HG03432 (cell line): Measurements from ENCODE around the gene TEX13B.
"Not testable (repeated sequence)": the region's sequence is repeated elsewhere in the genome, so short reads cannot be mapped to it uniquely, and the experiment has no call there.

Source experiments
- ATAC-seq: cut with Tn5 transposase; IDR thresholded peaks from one replicate; pipeline ENCODE4 v1.9.1; 2021; ENCODE audit warnings: mild to moderate bottlenecking, moderate library complexity; ENCODE audit not compliant: unreplicated experiment

TEX13B gene

GRCh38 chrX:107982356-107982755 is at the start of gene TEX13B:
TEX13B (minus strand) TSS chrX:107982370; CDS start chrX:107982127, 243 bp downstream.
- no peak for ATAC-seq

- peak; percentile 80 for ATAC-seq
Observed at GRCh38 chrX:108029928-108030711, 48.0 kb upstream of the TEX13B start.

- ATAC-seq, result no peak
Observed at GRCh38 chrX:108028854-108029253, 46.7 kb upstream of the TEX13B start.

GRCh38 chrX:108025954-108026600 is 43.9 kb upstream of the TEX13B start:
- no peak for ATAC-seq

- ATAC-seq, result no peak
Observed at GRCh38 chrX:108025376-108025775, 43.2 kb upstream of the TEX13B start.

- ATAC-seq, result no peak
Observed at GRCh38 chrX:108022491-108023089, 40.4 kb upstream of the TEX13B start.

- peak; percentile 65 for ATAC-seq
Observed at GRCh38 chrX:108020631-108021030, 38.5 kb upstream of the TEX13B start.

- ATAC-seq, result no peak
Observed at GRCh38 chrX:108019382-108019875, 37.3 kb upstream of the TEX13B start.

GRCh38 chrX:108018656-108019381 is 36.6 kb upstream of the TEX13B start:
- no peak for ATAC-seq

GRCh38 chrX:108001218-108001814 is 19.1 kb upstream of the TEX13B start:
- ATAC-seq, result peak; percentile 90

GRCh38 chrX:108000751-108001150 is 18.6 kb upstream of the TEX13B start:
- peak; percentile 55 for ATAC-seq

- no peak for ATAC-seq
Observed at GRCh38 chrX:107996124-107996523, 14.0 kb upstream of the TEX13B start.

- ATAC-seq, result no peak
Observed at GRCh38 chrX:107985033-107985432, 2.9 kb upstream of the TEX13B start.

- no peak for ATAC-seq
Observed at GRCh38 chrX:107979534-107979933, 2.6 kb downstream of the TEX13B start.

GRCh38 chrX:107978707-107979307 is 3.4 kb downstream of the TEX13B start:
- no peak for ATAC-seq

- no peak for ATAC-seq
Observed at GRCh38 chrX:107978071-107978470, 4.1 kb downstream of the TEX13B start.

- ATAC-seq, result no peak
Observed at GRCh38 chrX:107971636-107972035, 10.5 kb downstream of the TEX13B start.

GRCh38 chrX:107970073-107970472 is 12.1 kb downstream of the TEX13B start:
- ATAC-seq, result no peak

- ATAC-seq, result peak; percentile 66
Observed at GRCh38 chrX:107968623-107969022, 13.5 kb downstream of the TEX13B start.

- ATAC-seq, result not testable (repeated sequence)
Observed at GRCh38 chrX:107955337-107955736, 26.8 kb downstream of the TEX13B start.
